CD14-positive monocyte (primary cell): ENCODE results near the gene CHST2. TPM values are rescaled to one million over a fixed set of nuclear protein-coding genes. Genes with fewer than 3 reads are reported as not detected.

ENCODE experiments used
- DNase-seq, 3 donors: peaks; one replicate each; pipeline ENCODE4 v3.0.0-alpha.2; 2011 to 2022
- H2AFZ ChIP-seq: 2 replicates; pipeline ENCODE4 v1.6.0; 2012; ENCODE audit warnings: mild to moderate bottlenecking, low read depth, low read length, inconsistent platforms; ENCODE audit not compliant: insufficient read depth, poor library complexity, severe bottlenecking
- H3K27ac ChIP-seq, 2 donors: 1 replicate in 1 of 2; 2 replicates in 1 of 2; pipeline ENCODE4 v1.5.1; 2012 to 2013; ENCODE audit warnings: low read length in 2 of 2, control low read depth in 1 of 2, inconsistent platforms in 1 of 2, low read depth in 1 of 2, mild to moderate bottlenecking in 1 of 2
- H3K27me3 ChIP-seq, 2 donors: one replicate each; pipeline versions ENCODE4 v1.6.0 to v1.6.1; 2011 to 2013; ENCODE audit warnings: low read length in 2 of 2; ENCODE audit not compliant: control insufficient read depth in 2 of 2, insufficient read depth in 2 of 2
- H3K36me3 ChIP-seq, 2 donors: replicated peaks in 1 of 2; 1 replicate in 1 of 2; 2 replicates in 1 of 2; pipeline versions ENCODE4 v1.5.1 to v1.6.1; 2012 to 2013; ENCODE audit warnings: low read length in 2 of 2, control low read depth in 1 of 2, inconsistent platforms in 1 of 2, mild to moderate bottlenecking in 1 of 2; ENCODE audit not compliant: insufficient read depth in 2 of 2, control insufficient read depth in 1 of 2
- H3K4me1 ChIP-seq, 2 donors: 1 replicate in 1 of 2; 2 replicates in 1 of 2; pipeline versions ENCODE4 v1.5.1 to v1.6.1; 2012 to 2013; ENCODE audit warnings: low read length in 2 of 2, control low read depth in 1 of 2, inconsistent platforms in 1 of 2, mild to moderate bottlenecking in 1 of 2, moderate library complexity in 1 of 2; ENCODE audit not compliant: insufficient read depth in 2 of 2, control insufficient read depth in 1 of 2
- H3K4me2 ChIP-seq: replicated peaks from 2 replicates; pipeline ENCODE3; 2012; ENCODE audit warnings: low read length, moderate library complexity, mild to moderate bottlenecking; ENCODE audit not compliant: poor library complexity, severe bottlenecking; ENCODE audit errors: extremely low read depth
- H3K4me3 ChIP-seq, 3 experiments: fragments of 200-600 bp in 1 of 3; sonication (generic) in 1 of 3; replicated peaks in 1 of 3; 1 replicate in 2 of 3; 2 replicates in 1 of 3; pipeline ENCODE4 v1.5.1; 2011 to 2013; ENCODE audit warnings: low read length in 3 of 3, mild to moderate bottlenecking in 3 of 3, control low read depth in 2 of 3, low read depth in 2 of 3, inconsistent platforms in 1 of 3, moderate library complexity in 1 of 3
- H3K79me2 ChIP-seq: 2 replicates; pipeline ENCODE4 v1.6.0; 2012; ENCODE audit warnings: mild to moderate bottlenecking, control low read depth, inconsistent platforms, low read length, moderate library complexity; ENCODE audit not compliant: insufficient read depth
- H3K9ac ChIP-seq: 2 replicates; pipeline ENCODE4 v1.6.0; 2017; ENCODE audit warnings: low read length, mild to moderate bottlenecking; ENCODE audit not compliant: insufficient read depth, poor library complexity, severe bottlenecking
- H3K9me3 ChIP-seq, 2 donors: replicated peaks in 1 of 2; 1 replicate in 1 of 2; 2 replicates in 1 of 2; pipeline versions ENCODE4 v1.5.1 to v1.6.1; 2012 to 2013; ENCODE audit warnings: low read length in 2 of 2, control low read depth in 1 of 2; ENCODE audit not compliant: control insufficient read depth in 1 of 2, insufficient read depth in 1 of 2
- H4K20me1 ChIP-seq: 2 replicates; pipeline ENCODE4 v1.6.0; 2012; ENCODE audit warnings: mild to moderate bottlenecking, low read length, control low read depth, moderate library complexity; ENCODE audit not compliant: insufficient read depth
- H3K27ac Mint-ChIP-seq, 7 donors: one replicate each; pipeline ENCODE4 v1.8.0; 2020; ENCODE audit warnings: mild to moderate bottlenecking in 7 of 7, mixed read lengths in 7 of 7, moderate library complexity in 6 of 7, inconsistent platforms in 2 of 7
- H3K27me3 Mint-ChIP-seq, 3 donors: one replicate each; pipeline ENCODE4 v1.8.0; 2021 to 2022; ENCODE audit warnings: low read depth in 3 of 3, mild to moderate bottlenecking in 3 of 3, mixed read lengths in 3 of 3, moderate library complexity in 3 of 3, inconsistent platforms in 1 of 3
- H3K36me3 Mint-ChIP-seq, 2 donors: one replicate each; pipeline ENCODE4 v1.8.0; 2020; ENCODE audit warnings: mixed read lengths in 2 of 2, inconsistent platforms in 1 of 2, mild to moderate bottlenecking in 1 of 2
- H3K4me1 Mint-ChIP-seq: one replicate; pipeline ENCODE4 v1.8.0; 2020; ENCODE audit warnings: mild to moderate bottlenecking, mixed read lengths
- H3K4me3 Mint-ChIP-seq, 2 donors: one replicate each; pipeline ENCODE4 v1.8.0; 2020; ENCODE audit warnings: mild to moderate bottlenecking in 2 of 2, mixed read lengths in 2 of 2, moderate library complexity in 1 of 2
- H3K9me3 Mint-ChIP-seq, 7 donors: one replicate each; pipeline ENCODE4 v1.8.0; 2020 to 2022; ENCODE audit warnings: mixed read lengths in 7 of 7, mild to moderate bottlenecking in 6 of 7, moderate library complexity in 6 of 7, inconsistent platforms in 2 of 7
- WGBS: methylation state at CpG from one replicate; pipeline ENCODE4 v1.1.5; 2013; ENCODE audit warnings: missing lambda C conversion rate; ENCODE audit not compliant: insufficient coverage; 5-methylcytosine and 5-hydroxymethylcytosine counted together
- intact Hi-C, 2 donors: fragments of 100-400 bp; cut with micrococcal nuclease; formaldehyde crosslinking; loops; one replicate each; pipeline versions ENCODE4 v1.15.0 to v1.15.1; 2023
- polyA plus RNA-seq, 3 donors: library from polyadenylated mRNA; depleted of rRNA in 1 of 3; unstranded in 2 of 3; stranded (reverse) in 1 of 3; fragments of 300-500 nt in 2 of 3; fragments of >200 nt in 1 of 3; fragmentation: Illumina TruSeq in 2 of 3; gene quantifications; 1 replicate in 2 of 3; 2 replicates in 1 of 3; pipeline ENCODE4 v1.2.3, GENCODE V29; 2012 to 2021
- TF ChIP-seq, protein P1 (sequence below): fragments of 200-600 bp; IDR thresholded peaks from one replicate; pipeline ENCODE4 v1.8.0; 2022; ENCODE audit warnings: antibody characterized with exemption, mild to moderate bottlenecking

CHST2 gene
- polyA plus RNA-seq, 3 donors: 6.1 to 18.0 (median 9.6) TPM

DNA sequence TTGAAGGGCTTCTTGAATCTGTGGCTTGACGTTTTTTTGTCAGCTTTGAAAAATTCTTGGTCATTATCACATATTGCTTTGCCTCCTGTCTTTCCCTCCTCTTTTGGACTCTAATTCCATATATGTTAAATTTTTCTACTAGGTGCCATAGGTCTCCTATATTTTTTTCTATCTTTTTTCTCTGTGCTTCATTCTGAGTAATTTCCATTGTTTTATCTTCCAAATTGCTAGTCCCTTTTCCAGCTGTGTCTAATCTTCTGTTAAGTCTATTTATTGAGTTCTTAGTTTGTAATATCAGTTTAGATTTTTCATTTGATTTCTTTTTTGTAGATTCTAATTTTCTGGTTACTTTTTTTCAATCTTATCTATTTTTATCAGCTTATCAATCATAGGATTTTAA, 53.7 kb downstream of the CHST2 start:
- Mint-ChIP-seq H3K4me1 (peaks cover 57% of the 10 kb centered on the region), H3K9me3 (peaks cover 0 to 10% (median 6%) of the 10 kb centered on the region in 7 donors), H3K36me3 (peaks cover 6 to 8% of the 10 kb centered on the region in 2 donors), H3K27ac (no peak overlapping the region), H3K27me3 (peaks cover 0 to 2% (median 2%) of the 10 kb centered on the region in 3 donors), H3K4me3 (no peak overlapping the region)
- H3K9ac ChIP-seq: no peak overlapping the region
- no peaks in the 10 kb centered on the region for H3K9me3 ChIP-seq
- H3K36me3 ChIP-seq: no peaks in the 10 kb centered on the region
- H3K79me2 ChIP-seq: no peaks in the 10 kb centered on the region
- no CpG with 5 or more reads among the region's 1 CpG for WGBS
- H3K4me3 ChIP-seq: no peak overlapping the region
- TF ChIP-seq, protein P1, sequence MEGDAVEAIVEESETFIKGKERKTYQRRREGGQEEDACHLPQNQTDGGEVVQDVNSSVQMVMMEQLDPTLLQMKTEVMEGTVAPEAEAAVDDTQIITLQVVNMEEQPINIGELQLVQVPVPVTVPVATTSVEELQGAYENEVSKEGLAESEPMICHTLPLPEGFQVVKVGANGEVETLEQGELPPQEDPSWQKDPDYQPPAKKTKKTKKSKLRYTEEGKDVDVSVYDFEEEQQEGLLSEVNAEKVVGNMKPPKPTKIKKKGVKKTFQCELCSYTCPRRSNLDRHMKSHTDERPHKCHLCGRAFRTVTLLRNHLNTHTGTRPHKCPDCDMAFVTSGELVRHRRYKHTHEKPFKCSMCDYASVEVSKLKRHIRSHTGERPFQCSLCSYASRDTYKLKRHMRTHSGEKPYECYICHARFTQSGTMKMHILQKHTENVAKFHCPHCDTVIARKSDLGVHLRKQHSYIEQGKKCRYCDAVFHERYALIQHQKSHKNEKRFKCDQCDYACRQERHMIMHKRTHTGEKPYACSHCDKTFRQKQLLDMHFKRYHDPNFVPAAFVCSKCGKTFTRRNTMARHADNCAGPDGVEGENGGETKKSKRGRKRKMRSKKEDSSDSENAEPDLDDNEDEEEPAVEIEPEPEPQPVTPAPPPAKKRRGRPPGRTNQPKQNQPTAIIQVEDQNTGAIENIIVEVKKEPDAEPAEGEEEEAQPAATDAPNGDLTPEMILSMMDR: no peak
- intact Hi-C loops: no loop called here
- no peak overlapping the region for H3K27ac ChIP-seq
- H3K4me1 ChIP-seq: peaks cover 48 to 49% of the 10 kb centered on the region in 2 donors
- H3K27me3 ChIP-seq: no peaks in the 10 kb centered on the region
- no peak overlapping the region for H3K4me2 ChIP-seq
- H2AFZ ChIP-seq: no peak overlapping the region
- no peaks in the 10 kb centered on the region for H4K20me1 ChIP-seq
- no peak for DNase-seq

Other genes with a start within 250 kb of the CHST2 start
- gene PCOLCE2, start 230.7 kb upstream of the CHST2 start, polyA plus RNA-seq: not detected
- gene PAQR9, start 156.1 kb upstream of the CHST2 start, polyA plus RNA-seq: not detected
- 10 to 100 TPM; 21.1 to 70.4 (median 51.4) TPM for gene U2SURP, start 118.2 kb upstream of the CHST2 start, polyA plus RNA-seq